SU-DHL-6 (cell line): ENCODE data around the gene EGLN1.

Source experiments
- CTCF ChIP-seq: fragments of 200-600 bp; sonication (generic); IDR thresholded peaks from one replicate; pipeline ENCODE4 v1.5.1; 2017; ENCODE audit warnings: antibody characterized with exemption, mild to moderate bottlenecking, low read length, moderate library complexity; ENCODE audit not compliant: insufficient read depth, poor library complexity, severe bottlenecking
- EZH2phosphoT487 ChIP-seq: fragments of 200-600 bp; sonication (generic), shearing (Covaris generic); conservative IDR thresholded peaks from 2 replicates; pipeline ENCODE4 v1.6.1; 2018; ENCODE audit warnings: mild to moderate bottlenecking, antibody characterized with exemption, low read length, moderate library complexity, mixed read lengths

DNA sequence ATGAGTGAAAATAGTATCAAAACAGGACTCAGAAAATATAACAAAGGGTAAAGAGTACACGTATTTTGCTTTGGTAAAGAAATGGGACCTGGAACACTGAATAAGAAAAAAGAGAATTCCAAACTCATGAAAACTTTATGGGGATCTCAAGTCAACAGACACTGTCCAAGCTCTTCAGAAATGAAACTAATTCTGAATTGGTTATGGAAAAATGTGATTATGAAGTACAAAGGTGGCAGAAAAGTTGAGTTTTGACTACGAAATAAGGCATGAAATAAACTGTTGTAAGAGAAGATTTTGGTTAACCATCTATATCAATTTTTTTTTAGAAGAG lies 8.4 kb downstream of the EGLN1 start:
- no peak for TF ChIP-seq CTCF
- TF ChIP-seq EZH2phosphoT487, result no peak
